ENCODE results near the gene PSMB7. TPM values are rescaled to one million over a fixed set of nuclear protein-coding genes. Genes with fewer than 3 reads are reported as not detected.

Gene PSMB7
- total and polyA plus RNA-seq, 11 donors, result 149 to 281 (median 176) TPM

DNA sequence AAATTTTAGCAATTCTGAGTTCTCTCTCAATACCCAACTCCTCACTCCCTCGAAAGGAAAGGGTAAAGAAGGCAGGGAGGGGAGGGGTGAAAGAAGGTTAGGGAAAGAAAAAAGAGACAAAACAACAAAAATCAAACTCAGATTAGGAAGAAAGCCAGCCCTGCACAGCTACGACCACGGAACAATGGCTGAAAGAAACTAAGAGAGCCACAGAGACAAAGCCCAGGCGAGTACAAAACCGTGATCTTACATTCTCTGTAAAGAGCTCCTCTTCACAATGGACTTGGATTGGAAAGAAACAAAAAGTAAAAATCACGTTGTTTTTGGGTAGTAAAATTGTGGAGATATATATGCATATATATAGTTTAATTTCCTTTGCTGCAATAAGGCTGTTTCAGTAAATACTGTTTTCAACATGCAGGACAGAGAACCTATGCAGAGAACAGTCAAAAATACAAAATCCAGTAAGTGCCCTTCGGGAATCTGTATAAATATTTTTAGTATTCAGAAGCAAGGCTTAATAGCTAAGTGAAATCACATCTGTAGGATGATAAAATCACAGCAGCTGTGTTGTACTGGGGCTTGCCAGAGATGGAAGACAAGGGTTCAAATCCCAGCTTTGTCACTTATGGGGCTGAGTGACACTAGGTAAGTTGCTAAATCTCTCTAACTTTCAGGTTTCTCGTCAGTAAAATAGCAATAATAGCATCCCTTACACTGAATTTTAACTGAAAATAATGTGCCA is 16.9 kb downstream of the PSMB7 start:
- ATAC-seq, result no peak
- DNase-seq, result no peak
- intact Hi-C loops (cut with DNase I), result loop anchor here in 5 of 10 donors (5.0 to 10.0 kb wide), 2 partner anchors 271 to 274 kb away; no protein-coding TSS in a partner anchor
- Histone ChIP-seq H3K4me1 (peaks cover 0 to 46% (median 14%) of the 10 kb centered on the region in 12 donors), H3K27me3 (no peaks in the 10 kb centered on the region), H3K36me3 (peaks cover 0 to 65% (median 43%) of the 10 kb centered on the region in 9 donors), H3K9me3 (no peaks in the 10 kb centered on the region), H3K27ac (no peak overlapping the region), H3K4me3 (no peak overlapping the region)
- TF ChIP-seq CTCF (IDR thresholded peaks at IDR 0.05), result no peak
- no peak for TF ChIP-seq POLR2A (IDR thresholded peaks at IDR 0.05)
- 75 to 85% (median 83%) methylated on average over 8 of the region's 8 CpGs for WGBS, 4 donors

GRCh38 chr9:124395826-124396225 is 19.4 kb downstream of the PSMB7 start:
- Histone ChIP-seq H3K36me3 (peaks cover 0 to 44% (median 27%) of the 10 kb centered on the region in 9 donors), H3K9me3 (no peaks in the 10 kb centered on the region), H3K4me3 (no peak overlapping the region), H3K27ac (no peak overlapping the region), H3K4me1 (peaks cover 0 to 70% (median 31%) of the 10 kb centered on the region in 12 donors), H3K27me3 (no peaks in the 10 kb centered on the region)
- TF ChIP-seq CTCF (IDR thresholded peaks at IDR 0.05) (no peak), POLR2A (IDR thresholded peaks at IDR 0.05) (no peak)
- intact Hi-C loops (cut with DNase I), result loop anchor here in 5 of 10 donors (5.0 to 10.0 kb wide), 2 partner anchors 269 to 271 kb away; no protein-coding TSS in a partner anchor
- 90 to 92% (median 91%) methylated on average over 4 of the region's 4 CpGs for WGBS, 4 donors
- no peak for DNase-seq
- no peak for ATAC-seq

DNA sequence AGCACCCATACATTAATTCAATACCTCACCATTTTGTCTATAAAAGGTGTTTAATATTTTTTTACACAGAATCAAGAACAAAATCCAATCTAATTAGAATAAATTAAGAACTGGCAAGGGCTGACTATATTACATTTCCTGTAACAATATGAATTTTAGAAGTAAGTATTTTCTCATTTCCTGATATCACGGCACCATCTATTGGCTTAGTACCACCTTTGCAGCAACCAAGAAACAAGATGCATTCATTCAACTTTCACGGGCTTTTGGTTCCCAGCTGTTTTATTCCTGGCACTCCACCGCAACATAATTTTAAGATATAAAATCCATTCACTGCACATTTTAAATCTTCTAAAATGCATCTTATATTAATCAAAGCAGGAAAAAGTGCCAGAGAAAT is 20.6 kb downstream of the PSMB7 start:
- peaks cover 0 to 43% (median 18%) of the 10 kb centered on the region in 9 donors for H3K36me3 ChIP-seq
- H3K9me3 ChIP-seq, result no peaks in the 10 kb centered on the region
- 76 to 85% (median 81%) methylated on average over 3 of the region's 3 CpGs for WGBS, 4 donors
- no peak for DNase-seq
- peak in 1 of 12 donors; percentile 6 for TF ChIP-seq CTCF (IDR thresholded peaks at IDR 0.05)
- TF ChIP-seq POLR2A (IDR thresholded peaks at IDR 0.05), result no peak
- ATAC-seq, result no peak
- H3K27me3 ChIP-seq, result no peaks in the 10 kb centered on the region
- H3K27ac ChIP-seq, result peak overlapping the region in 1 of 12 donors; percentile 6
- intact Hi-C loops (cut with DNase I), result loop anchor here in 5 of 10 donors (5.0 to 10.0 kb wide), 2 partner anchors 270 to 272 kb away; no protein-coding TSS in a partner anchor
- peaks cover 0 to 67% (median 28%) of the 10 kb centered on the region in 12 donors for H3K4me1 ChIP-seq
- no peak overlapping the region for H3K4me3 ChIP-seq

GRCh38 chr9:124394167-124394566 is 21.1 kb downstream of the PSMB7 start:
- Histone ChIP-seq H3K27ac (peak overlapping the region in 1 of 12 donors; percentile 6), H3K36me3 (peaks cover 0 to 43% (median 18%) of the 10 kb centered on the region in 9 donors), H3K4me3 (no peak overlapping the region), H3K4me1 (peaks cover 0 to 68% (median 30%) of the 10 kb centered on the region in 12 donors), H3K9me3 (no peaks in the 10 kb centered on the region), H3K27me3 (no peaks in the 10 kb centered on the region)
- intact Hi-C loops (cut with DNase I), result loop anchor here in 5 of 10 donors (5.0 to 10.0 kb wide), 2 partner anchors 269 to 272 kb away; no protein-coding TSS in a partner anchor
- ATAC-seq, result no peak
- WGBS, 4 donors, result 73 to 89% (median 76%) methylated on average over 2 of the region's 2 CpGs
- no peak for DNase-seq
- TF ChIP-seq CTCF (IDR thresholded peaks at IDR 0.05) (no peak), POLR2A (IDR thresholded peaks at IDR 0.05) (no peak)

Measured in heart left ventricle (tissue), 16 donors.